Uterus (tissue), 4 donors: ENCODE data around the gene CHRD. TPM values are rescaled to one million over a fixed set of nuclear protein-coding genes. Genes with fewer than 3 reads are reported as not detected.

Experiments
- DNase-seq, 2 donors: peaks; one replicate each; pipeline ENCODE4 v3.0.0-alpha.2; 2019 to 2020
- H3K27ac ChIP-seq, 2 donors: fragments of 200-600 bp; sonication (generic); 1 replicate in 1 of 2; 2 replicates in 1 of 2; pipeline ENCODE4 v1.5.1; 2016 to 2018
- H3K27me3 ChIP-seq, 2 donors: fragments of 200-600 bp; sonication (generic); one replicate each; pipeline ENCODE4 v1.5.1; 2018 to 2019; ENCODE audit warnings: control low read depth in 1 of 2
- H3K36me3 ChIP-seq, 2 donors: fragments of 200-600 bp; sonication (generic); one replicate each; pipeline ENCODE4 v1.5.1; 2019; ENCODE audit warnings: control low read depth in 1 of 2
- H3K4me1 ChIP-seq, 2 donors: fragments of 200-600 bp; sonication (generic); one replicate each; pipeline ENCODE4 v1.5.1; 2018 to 2019; ENCODE audit warnings: control low read depth in 1 of 2
- H3K4me3 ChIP-seq, 2 donors: fragments of 200-600 bp; sonication (generic); 1 replicate in 1 of 2; 2 replicates in 1 of 2; pipeline ENCODE4 v1.5.1; 2018 to 2019; ENCODE audit warnings: mild to moderate bottlenecking in 1 of 2
- H3K9me3 ChIP-seq, 2 donors: fragments of 200-600 bp; sonication (generic); one replicate each; pipeline ENCODE4 v1.5.1; 2019; ENCODE audit warnings: control low read depth in 1 of 2
- POLR2A ChIP-seq, 2 donors: fragments of 450-650 bp; IDR thresholded peaks; one replicate each; pipeline ENCODE4 v1.6.1; 2016; ENCODE audit warnings: antibody characterized with exemption in 2 of 2, mild to moderate bottlenecking in 1 of 2, moderate library complexity in 1 of 2
- intact Hi-C: fragments of 100-400 bp; cut with DNase I; formaldehyde crosslinking; loops from one replicate; pipeline ENCODE4 v1.15.1; 2023; ENCODE audit warnings: low total_unique reads
- total RNA-seq, 4 donors: library from RNA; depleted of rRNA in 3 of 4; stranded (reverse); fragments of >200 nt in 3 of 4; gene quantifications; one replicate each; pipeline versions ENCODE4 v1.1.0 to v1.2.4, GENCODE V29; 2014 to 2023
- TF ChIP-seq, protein P1 (sequence below), 4 experiments: fragments of 200-600 bp in 2 of 4; fragments of 450-650 bp in 2 of 4; sonication (generic) in 2 of 4; IDR thresholded peaks; one replicate each; pipeline ENCODE4 v1.5.1; 2016 to 2019; ENCODE audit warnings: antibody characterized with exemption in 4 of 4, mild to moderate bottlenecking in 2 of 4, moderate library complexity in 1 of 4
- donor health status: DM: yes; HTN: yes; CAD: no.

Gene CHRD
- total RNA-seq, 4 donors from 2014 or later: 15.9 to 57.1 (median 30.7) TPM

DNA sequence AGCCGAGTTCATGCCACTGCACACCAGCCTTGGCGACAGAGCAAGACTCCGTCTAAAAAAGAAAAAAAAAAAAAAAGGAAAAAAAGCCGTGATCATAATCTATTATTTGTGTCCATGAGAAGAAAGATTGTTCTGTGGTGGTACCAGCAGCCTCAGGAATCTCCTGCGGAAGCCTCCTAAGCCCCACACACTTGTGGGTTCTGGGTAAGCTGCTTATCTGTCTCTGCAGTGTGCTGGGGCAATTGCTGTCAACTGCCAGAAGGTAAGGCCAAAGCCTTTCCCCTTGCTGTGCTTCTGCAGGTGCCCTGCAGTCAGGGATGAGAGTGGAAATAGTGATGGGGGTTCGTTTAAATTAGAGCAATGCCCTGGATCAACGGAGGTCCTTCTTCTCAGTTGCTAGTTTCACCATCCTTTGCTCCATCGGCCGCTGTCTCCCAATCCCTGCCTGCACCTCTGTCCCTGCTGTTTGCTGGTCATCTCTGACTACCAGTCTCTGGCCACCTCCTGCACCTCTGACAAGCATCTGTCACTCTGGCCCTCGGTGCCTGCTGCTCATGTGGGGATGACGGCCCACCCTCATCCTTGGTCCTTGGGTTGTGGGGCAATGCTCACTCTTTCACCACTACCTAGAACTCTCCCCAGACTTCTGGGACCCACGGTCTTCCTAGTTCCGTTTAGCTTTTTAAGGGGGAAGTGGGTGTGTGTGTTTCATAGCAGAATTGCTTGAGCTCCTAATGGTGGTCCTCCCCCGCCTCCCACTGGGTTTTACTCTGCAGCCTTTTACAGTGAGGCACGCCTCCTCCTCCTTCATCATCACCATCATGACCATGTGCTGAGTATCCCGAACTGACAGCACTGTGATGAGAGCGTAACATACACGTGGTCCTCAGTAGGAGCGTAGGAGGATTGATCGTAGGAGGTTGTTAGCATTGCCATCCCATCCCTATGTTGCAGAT is 25.5 kb downstream of the CHRD start:
- peak in 1 of 2 donors; percentile 42 for DNase-seq

DNA sequence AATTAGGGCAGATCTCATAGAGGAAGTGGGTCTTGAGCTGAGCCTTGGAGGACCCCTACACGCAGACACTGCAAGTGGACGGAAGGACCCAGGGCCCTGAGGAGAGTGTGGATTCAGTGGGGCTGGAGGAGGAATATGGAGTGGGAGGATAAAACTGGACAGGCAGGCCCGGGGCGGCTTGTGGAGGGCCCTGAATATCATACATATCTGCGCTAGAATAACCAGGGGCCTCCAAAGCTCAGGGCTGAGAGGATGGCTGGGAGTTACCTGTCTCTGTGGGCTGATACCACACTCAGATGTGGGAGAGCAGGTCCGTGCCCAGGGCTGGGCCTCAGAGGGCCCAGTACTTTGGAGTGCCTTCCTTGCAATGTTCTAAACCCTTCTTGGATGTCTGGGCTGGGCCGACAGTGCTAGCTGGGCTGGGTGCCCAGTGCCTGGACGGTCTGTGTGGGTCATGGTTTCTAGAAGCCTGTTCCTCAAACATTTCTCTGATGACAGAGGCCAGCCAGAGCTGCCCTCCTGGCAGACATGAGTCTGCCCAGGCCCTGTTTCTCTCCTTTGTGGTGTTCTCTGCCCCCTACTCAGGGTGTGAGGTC is 29.6 kb downstream of the CHRD start:
- intact Hi-C loops: no loop called here
- no peak overlapping the region for H3K27ac ChIP-seq
- H3K27me3 ChIP-seq: no peaks in the 10 kb centered on the region
- no peaks in the 10 kb centered on the region for H3K4me1 ChIP-seq
- H3K9me3 ChIP-seq: no peaks in the 10 kb centered on the region
- no peak for DNase-seq
- no peak overlapping the region for H3K4me3 ChIP-seq
- H3K36me3 ChIP-seq: no peaks in the 10 kb centered on the region
- TF ChIP-seq POLR2A (IDR thresholded peaks at IDR 0.05): no peak
- TF ChIP-seq, protein P1, sequence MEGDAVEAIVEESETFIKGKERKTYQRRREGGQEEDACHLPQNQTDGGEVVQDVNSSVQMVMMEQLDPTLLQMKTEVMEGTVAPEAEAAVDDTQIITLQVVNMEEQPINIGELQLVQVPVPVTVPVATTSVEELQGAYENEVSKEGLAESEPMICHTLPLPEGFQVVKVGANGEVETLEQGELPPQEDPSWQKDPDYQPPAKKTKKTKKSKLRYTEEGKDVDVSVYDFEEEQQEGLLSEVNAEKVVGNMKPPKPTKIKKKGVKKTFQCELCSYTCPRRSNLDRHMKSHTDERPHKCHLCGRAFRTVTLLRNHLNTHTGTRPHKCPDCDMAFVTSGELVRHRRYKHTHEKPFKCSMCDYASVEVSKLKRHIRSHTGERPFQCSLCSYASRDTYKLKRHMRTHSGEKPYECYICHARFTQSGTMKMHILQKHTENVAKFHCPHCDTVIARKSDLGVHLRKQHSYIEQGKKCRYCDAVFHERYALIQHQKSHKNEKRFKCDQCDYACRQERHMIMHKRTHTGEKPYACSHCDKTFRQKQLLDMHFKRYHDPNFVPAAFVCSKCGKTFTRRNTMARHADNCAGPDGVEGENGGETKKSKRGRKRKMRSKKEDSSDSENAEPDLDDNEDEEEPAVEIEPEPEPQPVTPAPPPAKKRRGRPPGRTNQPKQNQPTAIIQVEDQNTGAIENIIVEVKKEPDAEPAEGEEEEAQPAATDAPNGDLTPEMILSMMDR (IDR thresholded peaks at IDR 0.05): no peak

More for the DNA sequence above, 25.5 kb downstream of the CHRD start:
- Histone ChIP-seq H3K9me3 (no peaks in the 10 kb centered on the region), H3K36me3 (no peaks in the 10 kb centered on the region), H3K27me3 (no peaks in the 10 kb centered on the region), H3K4me1 (no peaks in the 10 kb centered on the region), H3K4me3 (no peak overlapping the region), H3K27ac (no peak overlapping the region)
- intact Hi-C loops: no loop called here
- TF ChIP-seq POLR2A (IDR thresholded peaks at IDR 0.05): no peak
- TF ChIP-seq, protein P1 (IDR thresholded peaks at IDR 0.05): no peak

DNA sequence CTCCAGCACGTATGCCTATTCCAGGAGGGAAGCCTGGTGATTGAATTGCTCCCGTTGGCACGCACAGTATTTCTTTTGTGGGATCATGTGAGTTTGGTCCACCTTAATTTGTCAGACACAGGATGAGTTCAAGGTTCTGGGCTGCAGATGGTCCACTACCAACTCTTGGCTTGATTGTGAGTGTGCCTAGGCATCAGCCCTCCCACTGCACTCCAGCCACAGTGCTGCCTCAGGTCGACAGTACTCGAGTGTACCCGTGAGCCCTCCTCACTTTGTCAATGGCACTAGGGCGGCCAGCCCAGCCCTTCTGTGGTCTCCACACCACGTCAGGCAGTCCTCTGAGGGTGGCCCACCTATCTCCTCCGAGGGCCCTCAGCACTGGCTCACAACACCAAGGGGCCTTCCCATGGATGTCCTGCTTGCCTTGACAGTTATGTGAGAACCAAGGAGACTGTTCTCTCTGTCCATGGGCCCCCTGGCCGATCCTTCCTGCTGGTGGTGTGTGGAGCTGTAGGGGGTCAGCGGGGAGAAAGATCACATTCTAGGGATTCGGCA is 30.2 kb downstream of the CHRD start:
- Histone ChIP-seq H3K4me1 (no peaks in the 10 kb centered on the region), H3K27me3 (no peaks in the 10 kb centered on the region)
- TF ChIP-seq, protein P1 (IDR thresholded peaks at IDR 0.05): no peak
- TF ChIP-seq POLR2A (IDR thresholded peaks at IDR 0.05): no peak

DNA sequence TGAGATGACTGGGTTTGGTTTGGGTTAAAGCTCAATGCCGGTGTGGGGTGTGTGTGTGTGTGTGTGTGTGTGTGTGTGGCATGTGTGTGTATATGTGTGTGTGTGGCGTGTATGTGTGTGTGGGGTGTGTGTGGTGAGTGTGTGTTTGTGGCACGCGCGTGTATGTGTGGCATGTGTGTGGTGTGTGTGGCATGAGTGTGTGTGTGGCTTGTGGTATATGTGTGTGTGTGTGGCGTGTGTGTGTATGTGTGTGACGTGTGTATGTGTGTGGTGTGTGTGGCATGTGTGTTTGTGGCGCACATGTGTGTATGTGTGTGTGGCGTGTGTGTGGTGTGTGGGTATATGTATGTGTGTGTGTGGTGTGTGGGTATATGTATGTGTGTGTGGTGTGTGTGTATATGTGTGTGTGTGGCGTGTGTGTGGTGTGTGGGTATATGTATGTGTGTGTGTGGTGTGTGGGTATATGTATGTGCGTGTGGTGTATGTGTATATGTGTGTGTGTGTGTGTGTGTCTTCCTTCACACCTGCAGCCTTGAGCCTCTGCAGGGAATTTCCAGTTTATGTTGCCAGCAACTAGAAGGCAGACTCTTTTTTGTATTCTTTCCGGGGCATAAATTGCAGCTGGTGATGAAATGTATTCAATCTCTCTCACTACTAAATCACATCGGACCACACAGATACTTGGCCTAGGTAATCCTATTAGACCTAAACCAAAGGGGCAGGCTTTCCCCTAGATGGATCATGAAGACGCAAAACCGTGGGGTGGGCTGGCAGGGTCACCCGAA is 34.8 kb downstream of the CHRD start:
- H3K36me3 ChIP-seq: no peaks in the 10 kb centered on the region
- no peaks in the 10 kb centered on the region for H3K4me1 ChIP-seq
- H3K27ac ChIP-seq: no peak overlapping the region
- TF ChIP-seq POLR2A (IDR thresholded peaks at IDR 0.05): no peak
- TF ChIP-seq, protein P1 (IDR thresholded peaks at IDR 0.05): no peak
- no peak for DNase-seq
- no peaks in the 10 kb centered on the region for H3K27me3 ChIP-seq
- H3K4me3 ChIP-seq: no peak overlapping the region
- no peaks in the 10 kb centered on the region for H3K9me3 ChIP-seq
- intact Hi-C loops: no loop called here

More for the DNA sequence above, 30.2 kb downstream of the CHRD start:
- H3K27ac ChIP-seq: no peak overlapping the region
- DNase-seq: no peak
- intact Hi-C loops: no loop called here
- H3K36me3 ChIP-seq: no peaks in the 10 kb centered on the region
- no peak overlapping the region for H3K4me3 ChIP-seq
- no peaks in the 10 kb centered on the region for H3K9me3 ChIP-seq
